RPMI7951 (cell line): ENCODE results near the gene UNC119B. TPM values are rescaled to one million over a fixed set of nuclear protein-coding genes. Genes with fewer than 3 reads are reported as not detected.
A peak's percentile ranks its signal among the peaks of the same experiment; 100 is the strongest.

Experiments used
- DNase-seq: peaks from one replicate; pipeline ENCODE4 v3.0.0-alpha.2; 2012; ENCODE audit warnings: low read depth
- total RNA-seq: library from RNA; depleted of rRNA; stranded (reverse); fragments of >200 nt; shearing (Covaris generic); gene quantifications from 2 replicates; pipeline ENCODE4 v1.2.3, GENCODE V29; 2014

UNC119B gene
- total RNA-seq, 1 experiment from 2014 or later = 10.2 TPM

DNA sequence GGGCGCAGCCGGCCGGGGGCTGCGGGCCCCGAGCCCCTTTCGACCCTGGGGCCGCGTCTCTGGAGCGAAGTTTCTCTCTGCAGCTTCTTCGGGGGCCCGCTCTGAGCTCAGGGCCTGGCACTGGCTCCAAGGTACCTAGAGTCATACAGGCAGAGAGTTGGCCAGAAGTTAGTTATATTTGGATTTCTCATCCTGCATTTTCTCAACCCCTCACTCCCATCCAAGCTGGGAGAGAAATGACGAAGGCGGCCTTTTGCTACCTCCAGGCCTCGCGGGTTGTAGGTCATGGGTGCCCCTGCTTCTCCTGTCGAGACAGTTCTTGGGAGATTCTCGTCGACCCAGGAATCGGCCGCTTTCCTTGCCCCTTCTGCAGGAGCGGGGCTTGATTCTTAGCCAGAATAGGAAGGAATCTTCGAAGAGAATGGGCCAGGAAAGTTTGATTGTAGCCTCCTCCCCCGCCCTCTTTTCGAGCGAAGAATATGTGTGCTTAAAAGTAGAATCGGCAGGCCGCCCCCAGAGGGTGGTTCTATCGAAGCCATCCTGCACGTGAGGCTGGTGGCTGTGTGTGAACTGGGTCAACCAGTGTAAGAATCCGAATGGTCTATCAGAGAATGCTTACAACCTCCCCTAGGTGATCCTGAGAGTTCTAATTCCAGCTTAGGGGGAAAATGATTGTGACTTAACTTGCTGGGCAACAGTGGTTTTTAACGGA is 22.5 kb upstream of the UNC119B start:
- DNase-seq = no peak

DNA sequence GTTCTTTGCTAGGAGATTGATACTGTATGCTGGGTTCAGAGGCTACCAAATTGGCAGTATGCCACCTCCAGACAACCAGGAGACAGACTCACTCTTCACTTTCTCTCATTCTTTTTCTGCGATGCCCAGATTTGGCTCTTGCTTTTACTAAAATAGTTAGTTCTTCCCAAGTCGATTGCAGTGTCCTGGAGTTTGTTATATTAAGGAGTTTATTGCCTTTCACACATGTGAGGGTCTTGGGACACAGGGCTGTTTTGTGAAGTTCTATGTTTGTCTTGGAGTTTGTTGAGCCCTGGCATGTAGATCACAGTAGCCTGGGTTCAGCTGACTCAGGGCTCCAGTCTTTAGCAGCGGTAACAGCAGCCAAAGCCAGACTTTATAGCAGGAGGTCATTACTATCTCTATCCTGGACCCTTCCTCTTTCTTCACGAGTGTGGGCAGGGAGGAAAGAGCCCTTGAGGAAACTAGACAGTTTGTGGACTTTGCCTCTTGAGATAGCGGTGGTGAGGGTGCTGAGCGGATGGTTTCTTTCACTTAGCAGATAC is 21.7 kb upstream of the UNC119B start:
- DNase-seq = peak; percentile 39

DNA sequence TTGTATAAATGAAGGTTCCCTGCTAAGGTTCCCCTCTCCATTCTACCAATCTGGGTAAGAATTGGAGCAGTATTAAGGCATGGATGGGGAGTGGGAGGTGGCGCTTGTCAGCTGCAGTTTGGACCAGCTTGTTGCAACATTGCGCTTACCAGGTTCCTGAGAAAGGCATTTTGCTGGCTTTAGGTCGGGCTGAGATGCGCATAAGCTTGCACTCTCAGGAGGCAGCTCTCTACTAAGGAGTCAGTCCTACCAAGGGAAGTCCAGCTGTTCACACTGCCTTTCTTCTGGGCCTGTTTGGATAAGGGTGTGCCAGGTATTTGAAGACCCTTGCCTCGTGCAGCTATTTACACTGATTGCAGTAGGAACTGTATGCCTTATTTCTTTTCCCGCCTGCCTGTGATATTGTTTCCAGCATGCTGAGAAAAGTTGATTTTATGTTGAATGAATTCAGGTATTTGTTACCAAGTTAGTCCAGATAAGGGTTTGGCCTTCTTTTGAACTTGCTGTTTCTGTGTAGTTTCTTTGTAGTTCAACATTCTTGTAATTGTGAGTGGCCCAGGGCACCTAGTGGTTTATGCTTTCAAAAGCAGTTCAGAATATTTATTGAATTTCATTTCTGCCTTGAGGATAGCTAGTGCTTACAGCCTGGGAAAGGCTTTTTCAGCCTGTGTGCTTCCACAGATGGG is 20.7 kb upstream of the UNC119B start:
- DNase-seq = no peak

GRCh38 chr12:120690083-120690450 is 20.2 kb upstream of the UNC119B start:
- no peak for DNase-seq

DNA sequence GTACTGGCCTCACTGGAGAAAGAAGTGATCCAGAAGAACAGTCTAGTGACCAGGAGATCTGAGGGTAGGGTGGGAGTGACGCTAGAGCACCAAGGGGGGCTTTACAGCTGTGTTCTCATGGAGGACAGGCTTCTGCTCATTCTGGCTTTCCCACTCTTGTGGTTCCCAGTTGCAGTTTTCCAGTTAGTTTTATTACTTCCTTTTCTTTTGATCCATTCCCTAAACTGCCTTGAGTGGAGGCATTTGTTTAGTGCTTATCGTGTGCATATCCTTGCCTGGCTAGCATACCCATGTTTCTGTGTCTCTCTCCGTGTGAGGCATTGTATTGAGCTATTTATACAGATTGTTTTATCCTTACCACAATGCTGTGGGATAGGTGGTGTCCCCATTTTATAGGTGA is 19.3 kb upstream of the UNC119B start:
- no peak for DNase-seq

GRCh38 chr12:120692524-120693033 is 17.7 kb upstream of the UNC119B start:
- DNase-seq = peak; percentile 78

DNA sequence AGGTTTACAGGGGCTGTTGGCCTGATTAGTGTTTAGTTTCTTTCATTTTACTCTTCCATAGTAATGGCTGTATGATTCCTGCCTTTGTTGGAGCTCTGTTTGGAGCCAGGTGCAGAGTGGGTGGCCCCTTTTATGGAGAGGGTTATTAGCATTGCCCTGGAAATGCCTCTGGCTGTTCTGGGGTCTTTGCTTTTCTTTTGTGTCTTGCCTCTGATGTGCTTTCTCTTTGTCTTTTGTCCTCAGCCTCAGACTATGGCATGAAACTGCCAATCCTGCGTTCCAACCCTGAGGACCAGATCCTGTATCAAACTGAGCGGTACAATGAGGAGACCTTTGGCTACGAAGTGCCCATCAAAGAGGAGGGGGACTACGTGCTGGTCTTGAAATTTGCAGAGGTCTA is 16.4 kb upstream of the UNC119B start:
- no peak for DNase-seq

- DNase-seq = no peak
Measured at GRCh38 chr12:120696626-120697025, 13.6 kb upstream of the UNC119B start.

GRCh38 chr12:120697344-120697743 is 12.9 kb upstream of the UNC119B start:
- no peak for DNase-seq

- DNase-seq = no peak
Measured at GRCh38 chr12:120698665-120699064, 11.6 kb upstream of the UNC119B start.

- DNase-seq = no peak
Measured at GRCh38 chr12:120699553-120699952, 10.7 kb upstream of the UNC119B start.

- no peak for DNase-seq
Measured at GRCh38 chr12:120700886-120701285, 9.4 kb upstream of the UNC119B start.

DNA sequence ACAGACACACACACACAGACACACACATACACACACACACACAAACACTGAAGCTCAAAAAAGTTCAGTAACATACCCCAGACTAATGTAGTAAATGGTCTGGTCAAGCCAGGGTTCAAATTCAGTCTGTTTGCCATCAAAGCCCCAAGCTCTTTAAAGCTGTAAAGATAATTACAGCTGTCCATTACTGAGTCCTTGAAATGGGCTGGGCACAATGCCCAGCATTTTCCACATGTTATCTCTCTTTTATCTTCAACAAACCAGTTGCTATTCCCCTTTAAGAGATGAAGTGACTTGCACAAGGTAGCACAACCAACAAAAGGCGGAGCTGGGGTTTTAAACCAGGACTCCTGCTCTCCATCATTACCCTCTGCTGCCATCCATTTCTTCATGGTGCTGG is 7.6 kb upstream of the UNC119B start:
- DNase-seq = no peak

- no peak for DNase-seq
Measured at GRCh38 chr12:120703311-120703942, 6.8 kb upstream of the UNC119B start.

DNA sequence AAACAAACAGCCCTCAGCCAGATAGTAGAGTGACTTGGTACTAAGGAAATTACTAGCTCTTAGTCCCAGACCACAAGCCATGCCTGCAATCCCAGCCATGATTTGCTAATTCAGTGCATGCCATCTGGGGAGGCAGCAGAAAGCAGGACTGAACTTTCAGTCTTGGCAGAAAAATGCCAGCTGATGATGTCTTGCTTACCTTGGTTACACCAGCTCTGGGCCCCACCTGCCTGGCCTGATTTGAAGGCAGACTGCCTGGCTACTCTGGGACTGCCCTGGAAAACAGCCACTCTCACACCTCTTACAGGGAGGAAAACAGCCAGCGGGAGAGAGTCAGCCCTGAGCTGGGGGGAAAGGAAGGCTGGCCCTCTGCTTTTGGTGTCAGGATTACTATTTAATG is 4.6 kb upstream of the UNC119B start:
- DNase-seq = no peak

GRCh38 chr12:120706029-120706428 is 4.2 kb upstream of the UNC119B start:
- DNase-seq = no peak

- DNase-seq = no peak
Measured at GRCh38 chr12:120708651-120709050, 1.6 kb upstream of the UNC119B start.

DNA sequence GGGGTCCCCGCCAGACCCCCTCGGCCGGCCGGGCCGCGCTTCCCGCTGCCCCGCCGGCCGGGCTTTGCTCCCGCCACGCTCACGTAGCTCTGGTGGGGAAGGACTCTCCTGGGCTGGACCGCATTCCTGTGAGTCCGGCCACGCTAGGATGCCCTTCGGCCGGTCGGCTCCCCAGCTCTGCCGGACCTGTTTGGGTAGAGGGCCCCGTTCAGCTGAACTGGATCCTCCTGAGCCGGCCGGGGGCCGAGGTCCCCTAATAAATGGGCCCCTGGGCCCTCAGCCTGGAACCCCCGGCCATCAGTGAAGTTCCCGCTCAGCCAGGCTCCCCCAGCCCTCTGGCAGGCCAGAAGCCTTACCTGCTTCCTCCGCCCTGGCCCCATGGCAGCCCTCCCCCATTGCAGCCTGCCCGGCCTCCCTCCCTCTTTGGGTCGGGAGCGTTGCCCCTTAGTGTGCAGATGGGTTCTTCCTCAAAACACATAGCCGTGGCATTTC is 593 bp downstream of the UNC119B start:
- DNase-seq = no peak

DNA sequence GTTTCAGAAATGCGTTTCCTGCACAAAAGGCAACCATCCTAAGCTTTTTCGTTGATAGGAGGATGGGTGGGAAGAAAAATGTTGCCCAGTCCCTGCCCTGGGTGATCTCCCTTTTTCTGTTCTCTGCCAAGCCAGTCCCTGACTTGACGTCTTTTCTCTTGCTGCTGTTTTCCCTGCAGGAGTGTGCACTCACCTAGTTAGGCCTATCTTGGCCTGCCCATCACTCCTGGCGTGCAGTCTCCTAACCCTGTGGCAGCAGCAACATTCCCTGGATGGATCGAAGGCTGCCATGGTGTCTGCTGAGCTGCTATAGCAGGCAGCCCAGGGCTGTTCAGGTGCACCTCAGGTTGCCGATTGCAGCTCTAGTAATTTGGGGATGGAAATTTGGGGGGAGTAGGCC is 1.2 kb downstream of the UNC119B start:
- DNase-seq = no peak

- DNase-seq = no peak
Measured at GRCh38 chr12:120712610-120713009, 2.4 kb downstream of the UNC119B start.

- peak; percentile 73 for DNase-seq
Measured at GRCh38 chr12:120713861-120714482, 3.7 kb downstream of the UNC119B start.

DNA sequence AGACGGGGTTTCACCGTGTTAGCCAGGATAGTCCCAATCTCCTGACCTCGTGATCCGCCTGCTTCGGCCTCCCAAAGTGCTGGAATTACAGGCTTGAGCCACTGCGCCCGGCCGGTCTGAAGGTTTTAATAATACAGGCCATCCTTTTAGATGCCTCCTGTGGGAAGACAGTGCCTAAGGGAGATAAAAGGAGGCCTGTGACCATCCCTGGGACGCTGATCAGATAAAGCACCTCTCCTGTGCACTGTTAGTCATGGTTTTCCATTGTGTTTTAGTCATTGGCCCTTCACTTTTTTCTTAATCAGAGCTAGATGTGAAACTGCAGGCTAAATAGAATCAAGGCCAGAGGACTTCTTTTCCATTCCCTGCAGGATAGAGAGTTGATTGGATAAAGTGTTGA is 7.8 kb downstream of the UNC119B start:
- DNase-seq = no peak
